Activated CD4-positive, alpha-beta T cell treated with anti-CD3 and anti-CD28 coated beads, Interleukin-2, Interleukin-4, amounts not matched to agents 100 ng/mL and 50 ng/mL, durations not matched to agents 16 hours and 8 hours (primary cell): ENCODE data around the gene MAMSTR.
"Not testable (repeated sequence)": the region's sequence is repeated elsewhere in the genome, so short reads cannot be mapped to it uniquely, and the experiment has no call there.

Experiments used
- DNase-seq: peaks from one replicate; pipeline ENCODE4 v3.0.0-alpha.2; 2020; ENCODE audit warnings: low spot score

MAMSTR gene

GRCh38 chr19:48719263-48720171 lies at the start of gene MAMSTR:
Gene MAMSTR, minus strand, starts transcription at chr19:48719725. Its CDS starts 694 bp downstream, at chr19:48719031.
- DNase-seq = no peak

- no peak for DNase-seq
Measured at GRCh38 chr19:48768994-48769713, 49.6 kb upstream of the MAMSTR start.

GRCh38 chr19:48768171-48768753 lies 48.7 kb upstream of the MAMSTR start:
- DNase-seq = not testable (repeated sequence)

GRCh38 chr19:48765816-48766215 lies 46.3 kb upstream of the MAMSTR start:
- not testable (repeated sequence) for DNase-seq

- no peak for DNase-seq
Measured at GRCh38 chr19:48760504-48761205, 41.1 kb upstream of the MAMSTR start.

- DNase-seq = no peak
Measured at GRCh38 chr19:48757741-48758144, 38.2 kb upstream of the MAMSTR start.

GRCh38 chr19:48757089-48757675 lies 37.7 kb upstream of the MAMSTR start:
- DNase-seq = no peak

- no peak for DNase-seq
Measured at GRCh38 chr19:48756686-48757085, 37.2 kb upstream of the MAMSTR start.

- DNase-seq = no peak
Measured at GRCh38 chr19:48756212-48756611, 36.7 kb upstream of the MAMSTR start.

GRCh38 chr19:48755787-48756186 lies 36.3 kb upstream of the MAMSTR start:
- no peak for DNase-seq

GRCh38 chr19:48755084-48755641 lies 35.6 kb upstream of the MAMSTR start, which contains the start of gene FGF21:
Gene FGF21, plus strand, starts transcription at chr19:48755524. Its CDS starts 713 bp downstream, at chr19:48756237.
- DNase-seq = no peak

GRCh38 chr19:48752496-48753365 lies 33.2 kb upstream of the MAMSTR start, which contains the start of gene FUT1:
Gene FUT1, minus strand, starts transcription at chr19:48752641. Its CDS starts 1,360 bp downstream, at chr19:48751281.
- no peak for DNase-seq

- no peak for DNase-seq
Measured at GRCh38 chr19:48751845-48752495, 32.4 kb upstream of the MAMSTR start.

GRCh38 chr19:48750771-48751504 lies 31.4 kb upstream of the MAMSTR start:
- DNase-seq = no peak

- DNase-seq = no peak
Measured at GRCh38 chr19:48750351-48750750, 30.8 kb upstream of the MAMSTR start.

- DNase-seq = no peak
Measured at GRCh38 chr19:48749571-48750198, 30.2 kb upstream of the MAMSTR start.

- peak; percentile 79 for DNase-seq
Measured at GRCh38 chr19:48746738-48747575, 27.4 kb upstream of the MAMSTR start, which contains the start of gene IZUMO1. Gene IZUMO1, minus strand, starts transcription at chr19:48746909. Its CDS starts 1,050 bp downstream, at chr19:48745859.
